HG03342 (cell line): ENCODE measurements around the gene HARS2.
A peak's percentile ranks its signal among the peaks of the same experiment; 100 is the strongest.
"Not testable (repeated sequence)": the region's sequence is repeated elsewhere in the genome, so short reads cannot be mapped to it uniquely, and the experiment has no call there.

Experiments
- ATAC-seq: cut with Tn5 transposase; IDR thresholded peaks from one replicate; pipeline ENCODE4 v1.9.1; 2021; ENCODE audit warnings: mild to moderate bottlenecking, moderate library complexity; ENCODE audit not compliant: unreplicated experiment

HARS2 gene

DNA sequence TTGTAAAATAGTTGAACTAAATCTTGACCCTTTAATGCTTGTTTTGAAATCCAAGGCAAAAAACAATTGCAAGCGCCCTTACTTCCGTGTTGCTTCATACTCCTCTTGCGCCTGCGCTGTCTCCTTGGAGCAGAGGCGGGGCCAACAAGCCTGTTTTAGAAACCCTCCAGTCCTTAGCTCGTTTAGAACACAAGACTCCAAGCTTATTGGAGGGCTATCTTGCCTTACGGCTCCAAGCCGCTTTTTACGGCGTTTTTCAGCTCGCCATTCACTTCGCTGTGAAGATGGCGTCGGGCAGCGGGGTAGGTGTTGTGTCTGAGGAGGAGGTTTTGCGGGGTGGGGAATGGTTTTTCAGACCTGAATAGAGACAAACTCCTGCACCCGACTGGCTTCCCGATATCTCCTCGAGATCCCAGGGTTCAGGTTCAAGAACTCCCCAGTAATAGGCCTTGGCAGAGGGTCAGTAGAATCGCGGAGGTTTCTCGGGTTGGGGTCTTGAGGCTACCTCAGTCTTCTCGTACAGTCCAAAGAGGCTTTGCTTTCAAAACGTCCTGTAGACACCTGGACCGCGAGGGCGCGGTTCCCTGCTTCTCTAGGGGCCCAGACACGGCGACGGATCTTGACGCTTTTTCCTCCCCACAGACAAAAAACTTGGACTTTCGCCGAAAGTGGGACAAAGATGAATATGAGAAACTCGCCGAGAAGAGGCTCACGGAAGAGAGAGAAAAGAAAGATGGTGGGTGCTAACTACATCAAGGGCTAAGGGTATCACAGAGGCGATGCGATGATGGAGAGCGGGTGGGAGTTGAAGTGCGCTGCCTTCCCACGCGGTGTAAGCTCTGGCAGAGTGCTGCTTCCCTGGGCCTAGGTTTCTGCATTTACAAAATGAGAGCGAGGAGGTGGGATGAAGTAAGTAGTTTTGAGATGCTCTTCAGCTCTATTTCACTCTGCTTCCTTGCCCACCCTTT is 9.2 kb downstream of the HARS2 start, which contains the start of gene ZMAT2:
Gene ZMAT2, plus strand, starts transcription at position 271 of the 968 bp plus-strand sequence. Its CDS starts 14 bp downstream, at position 285.
- peak; percentile 98 for ATAC-seq

DNA sequence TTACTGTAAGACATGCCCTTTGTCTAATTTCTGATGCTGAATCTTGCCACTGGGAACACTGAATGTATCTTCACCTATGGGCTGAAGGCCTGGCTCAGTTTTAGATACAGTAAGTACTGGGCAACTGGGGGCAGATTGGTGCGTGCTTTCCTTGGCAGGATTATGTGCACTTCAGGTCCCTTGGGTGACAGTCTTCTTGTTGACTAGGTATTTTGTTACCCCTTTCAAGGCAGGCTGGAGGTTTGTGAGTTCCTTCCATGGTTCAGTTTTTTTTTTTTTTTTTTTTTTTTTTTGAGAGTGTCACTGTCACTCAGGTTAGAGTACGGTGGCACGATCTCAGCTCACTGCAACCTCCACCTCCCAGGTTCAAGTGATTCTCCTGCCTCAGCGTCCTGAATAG is 16.6 kb downstream of the HARS2 start:
- ATAC-seq = no peak

DNA sequence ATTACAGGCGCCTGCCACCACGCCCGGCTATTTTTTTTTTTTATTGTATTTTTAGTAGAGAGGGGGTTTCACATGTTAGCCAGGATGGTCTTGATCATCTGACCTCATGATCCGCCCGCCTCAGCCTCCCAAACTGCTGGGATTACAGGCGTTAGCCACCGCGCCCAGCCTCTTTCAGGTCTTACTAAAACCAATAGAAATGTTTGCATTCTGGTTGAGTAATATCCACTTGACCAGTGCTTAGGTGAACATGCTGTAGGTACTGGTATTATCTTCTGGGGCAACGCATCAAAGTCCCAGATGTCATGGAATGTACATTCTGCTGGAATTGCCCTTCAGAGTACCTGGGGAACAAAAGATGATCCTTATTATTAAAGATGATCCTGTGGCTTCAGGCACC is 17.5 kb downstream of the HARS2 start:
- not testable (repeated sequence) for ATAC-seq

DNA sequence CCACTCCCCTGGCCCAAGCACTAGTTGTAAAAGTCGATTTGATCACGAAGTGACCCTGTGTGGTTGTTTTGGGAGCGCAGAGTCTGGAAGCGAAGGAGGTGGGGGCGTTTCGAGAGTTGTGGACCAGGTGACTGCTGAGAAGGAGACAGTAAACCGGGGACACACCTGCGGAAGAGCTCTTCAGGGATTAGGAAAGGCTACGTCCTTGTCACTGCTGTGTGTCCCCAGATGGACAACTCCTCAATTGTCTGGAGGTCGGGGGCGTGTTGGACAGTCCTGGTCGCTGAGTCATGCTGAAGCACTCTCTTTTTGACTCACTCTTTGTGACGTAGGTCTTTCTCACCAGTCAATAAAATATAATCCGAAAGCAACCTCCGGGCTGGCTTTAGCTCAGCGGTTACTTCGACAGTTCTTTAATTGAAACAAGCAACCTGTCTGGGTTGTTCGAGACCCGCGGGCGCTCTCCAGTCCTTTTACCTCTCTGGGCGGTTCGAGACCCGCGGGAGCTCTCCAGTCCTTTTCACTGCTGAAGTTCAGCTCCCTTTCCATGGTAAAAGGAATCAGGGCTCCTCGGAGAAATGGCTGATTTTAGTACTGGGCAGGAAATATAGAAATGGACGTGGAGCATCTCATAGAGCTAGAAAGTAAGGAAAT is 19.8 kb downstream of the HARS2 start:
- peak; percentile 89 for ATAC-seq

DNA sequence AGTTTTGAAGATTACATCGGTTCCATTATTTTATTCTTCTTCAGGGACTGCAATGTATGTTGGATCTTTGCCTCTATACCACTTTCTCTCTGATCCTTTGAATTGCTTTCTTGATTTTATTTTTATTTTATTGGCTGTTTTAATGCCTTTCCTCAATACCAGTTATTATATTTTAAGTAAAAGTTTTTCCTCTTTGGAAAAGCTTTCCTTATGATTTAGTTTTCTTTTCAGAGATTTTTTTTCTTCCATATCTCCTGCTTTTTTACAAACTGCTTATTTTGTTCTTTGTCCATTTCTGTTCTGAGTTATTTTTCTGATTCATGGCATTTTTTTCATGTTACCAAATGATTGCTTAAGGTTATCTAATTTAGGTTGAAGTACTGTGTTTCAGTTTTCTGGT is 20.5 kb downstream of the HARS2 start:
- ATAC-seq = no peak

DNA sequence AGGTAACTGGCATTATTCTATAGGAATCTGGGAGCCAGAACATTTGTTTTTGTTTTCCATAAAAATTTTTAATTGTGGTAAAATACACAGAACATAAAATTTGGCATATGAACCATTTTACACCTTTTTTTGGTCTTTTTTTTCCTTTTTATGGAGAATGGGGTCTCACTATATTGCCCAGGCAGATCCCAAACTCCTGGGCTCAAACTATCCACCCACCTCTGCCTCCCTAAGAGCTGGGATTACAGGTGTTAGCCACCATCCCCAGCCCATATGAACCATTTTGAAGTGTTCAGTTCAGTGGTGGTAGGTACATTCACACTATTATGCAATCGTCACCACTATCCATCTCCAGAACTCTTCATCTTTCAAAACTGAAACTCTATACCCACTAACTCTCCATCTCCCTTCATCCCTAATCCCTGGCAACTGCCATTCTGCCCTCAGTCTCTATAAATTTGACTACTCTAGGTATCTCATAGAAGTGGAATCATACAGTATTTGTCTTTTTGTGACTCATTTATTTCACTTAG is 22.4 kb downstream of the HARS2 start:
- no peak for ATAC-seq

DNA sequence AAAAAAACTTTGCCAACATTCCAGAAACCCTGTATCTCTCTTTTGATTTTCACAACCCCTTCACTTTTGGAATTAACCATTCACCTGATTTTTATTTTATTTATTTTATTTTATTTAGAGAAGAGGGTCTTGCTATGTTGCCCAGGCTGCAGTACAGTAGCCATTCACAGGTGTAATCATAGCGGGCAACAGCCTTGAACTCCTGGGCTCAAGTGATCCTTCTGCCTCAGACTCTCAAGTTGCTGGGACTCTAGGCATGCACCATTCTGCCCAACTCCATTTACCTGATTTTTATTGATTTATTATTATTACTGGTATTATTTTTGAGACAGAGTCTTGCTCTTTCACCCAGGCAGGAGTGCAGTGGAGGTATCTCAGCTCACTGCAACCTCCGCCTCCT is 25.0 kb downstream of the HARS2 start:
- not testable (repeated sequence) for ATAC-seq

DNA sequence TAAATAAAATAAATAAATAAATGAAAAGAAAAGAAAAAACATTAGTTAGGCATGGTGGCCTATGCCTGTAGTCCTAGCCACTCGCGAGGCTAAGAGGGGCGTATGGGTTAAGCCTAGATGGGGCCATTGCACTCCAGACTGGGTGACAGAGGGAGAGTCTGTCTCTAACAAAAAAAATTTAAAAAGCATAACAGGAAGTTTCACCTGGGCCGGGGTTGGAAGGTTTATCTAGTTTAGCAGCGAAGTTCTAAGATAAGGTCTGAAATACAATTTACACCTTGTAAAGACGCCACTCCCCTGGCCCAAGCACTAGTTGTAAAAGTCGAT is 27.0 kb downstream of the HARS2 start:
- ATAC-seq = no peak

DNA sequence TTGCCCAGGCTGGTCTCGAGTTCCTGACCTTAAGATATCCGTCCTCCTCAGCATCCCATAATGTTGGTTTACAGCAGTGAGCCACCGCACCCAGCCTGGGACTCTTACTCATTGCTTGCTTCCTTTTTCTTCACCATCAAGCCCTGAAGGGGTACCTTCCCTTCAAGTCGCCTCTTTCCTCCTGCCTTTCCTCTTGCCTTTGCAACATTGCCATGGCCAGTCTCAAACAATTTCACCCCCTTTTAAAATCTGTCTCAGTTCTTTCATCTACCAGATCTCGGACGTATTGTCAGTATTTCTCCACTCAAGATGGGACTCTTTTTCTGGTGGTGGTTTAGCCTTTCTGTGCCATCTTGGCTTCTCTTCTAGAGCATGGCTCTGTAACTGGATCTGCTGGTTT is 29.5 kb downstream of the HARS2 start:
- not testable (repeated sequence) for ATAC-seq

DNA sequence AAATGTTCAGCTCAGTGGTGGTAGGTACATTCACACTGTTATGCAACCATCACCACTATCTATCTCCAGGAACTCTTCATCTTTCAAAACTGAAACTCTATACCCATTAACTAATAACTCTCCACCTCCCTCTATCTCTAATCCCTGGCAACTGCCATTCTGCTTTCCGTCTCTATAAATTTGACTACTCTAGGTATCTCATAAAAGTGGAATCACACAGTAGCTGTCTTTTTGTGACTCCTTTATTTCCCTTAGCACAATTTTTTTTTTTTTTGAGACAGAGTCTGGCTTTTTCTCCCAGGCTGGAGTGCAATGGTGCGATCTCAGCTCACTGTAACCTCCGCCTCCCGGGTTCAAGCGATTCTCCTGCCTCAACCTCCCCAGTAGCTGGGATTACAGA is 30.1 kb downstream of the HARS2 start:
- ATAC-seq = not testable (repeated sequence)

DNA sequence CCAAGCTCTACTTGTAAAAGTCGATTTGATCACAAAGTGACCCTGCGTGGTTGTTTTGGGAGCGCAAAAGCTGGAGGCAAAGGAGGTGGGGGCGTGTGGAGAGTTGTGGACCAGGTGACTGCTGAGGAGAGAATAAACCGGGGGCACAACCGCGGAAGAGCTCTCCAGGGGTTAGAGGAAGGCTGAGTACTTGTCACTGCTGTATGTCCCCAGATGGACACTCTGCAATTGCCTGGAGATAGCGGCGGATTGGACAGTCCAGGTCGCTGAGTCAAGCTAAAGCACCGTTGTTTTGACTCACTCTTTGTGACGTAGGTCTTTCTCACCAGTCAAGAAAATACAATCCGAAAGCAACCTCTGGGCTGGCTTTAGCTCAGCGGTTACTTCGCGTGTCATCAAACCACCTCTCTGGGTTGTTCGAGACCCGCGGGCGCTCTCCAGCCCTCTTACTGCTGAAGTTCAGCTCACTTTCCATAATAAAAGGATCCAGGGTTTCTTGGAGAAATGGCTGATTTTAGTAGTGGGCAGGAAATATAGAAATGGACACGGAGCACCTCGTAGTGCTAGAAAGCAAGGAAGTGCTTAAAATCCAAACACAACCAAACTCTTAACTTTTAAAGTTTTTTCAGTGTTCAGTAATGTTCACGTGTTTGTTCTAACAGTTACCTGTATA is 34.7 kb downstream of the HARS2 start:
- peak; percentile 86 for ATAC-seq

DNA sequence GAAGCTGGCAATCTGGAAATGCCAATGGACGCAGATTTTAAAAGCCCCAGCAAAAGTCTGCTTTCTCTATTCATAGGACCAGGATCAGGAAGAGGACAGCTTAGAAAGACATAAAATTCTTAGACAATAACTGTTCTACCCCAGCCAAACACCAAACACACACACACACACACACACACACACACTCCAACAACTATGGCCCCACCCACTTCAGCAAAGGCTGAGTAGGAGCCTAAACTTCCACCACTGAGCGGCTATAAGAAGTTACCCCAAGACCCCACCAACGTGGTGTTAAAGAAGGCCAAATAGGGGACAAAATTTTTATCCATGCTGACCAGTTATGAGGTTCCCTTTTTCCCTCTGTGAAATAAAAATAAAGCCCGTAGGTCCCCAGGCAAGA is 41.8 kb downstream of the HARS2 start:
- no peak for ATAC-seq

DNA sequence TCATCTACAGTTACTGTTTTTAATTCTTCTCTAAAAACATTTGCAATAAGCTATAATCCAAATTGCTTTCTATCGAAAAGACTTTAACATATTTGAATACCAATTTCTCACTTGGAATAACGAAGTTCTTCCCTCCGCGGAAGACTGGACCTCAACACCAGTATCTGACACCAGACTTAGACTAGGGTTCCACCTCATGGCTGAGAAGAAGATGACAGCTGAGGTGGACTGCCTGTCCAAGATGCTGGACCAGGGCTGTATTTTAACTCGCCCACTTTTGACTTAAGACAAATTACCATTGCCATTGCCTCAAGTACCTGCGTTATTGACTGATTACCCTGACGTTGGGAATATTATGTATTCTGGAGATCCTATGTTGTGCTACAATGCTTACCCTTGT is 43.1 kb downstream of the HARS2 start:
- no peak for ATAC-seq

DNA sequence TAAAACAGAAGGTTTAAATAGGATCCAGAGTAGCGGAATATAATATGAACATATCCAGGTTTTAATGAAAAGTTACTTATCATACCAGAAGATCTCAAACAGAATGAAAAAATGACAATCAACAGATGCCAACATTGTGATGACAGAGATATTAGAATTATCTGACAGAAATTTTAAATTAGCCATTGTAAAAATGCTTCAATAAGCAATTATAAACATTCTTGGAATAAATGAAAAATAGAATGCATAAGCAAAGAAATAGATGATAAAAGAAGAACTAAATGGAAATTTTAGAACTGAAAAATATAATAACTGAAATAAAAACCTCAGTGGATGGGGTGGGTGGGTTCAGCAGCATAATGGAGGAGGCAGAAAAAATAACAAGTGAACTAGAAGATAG is 46.2 kb downstream of the HARS2 start:
- no peak for ATAC-seq

DNA sequence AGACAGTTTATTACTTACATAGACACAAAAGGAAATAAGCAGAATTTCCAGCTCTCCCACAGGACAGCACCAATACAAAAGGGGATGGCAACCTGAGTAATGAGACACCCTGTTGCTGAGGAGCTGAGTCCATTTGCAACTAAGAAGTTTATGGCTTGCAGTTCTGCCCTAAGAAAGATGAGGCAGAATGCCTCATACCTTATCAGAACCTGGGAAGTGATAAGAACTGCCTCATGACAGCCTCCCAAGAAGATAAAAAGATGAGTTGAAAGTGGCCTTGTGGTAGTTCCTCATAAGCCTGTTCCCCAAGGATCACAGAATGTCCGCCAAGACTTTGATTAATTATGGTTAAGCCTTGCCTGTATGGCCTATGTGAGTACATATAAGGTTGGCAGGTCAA is 50.7 kb downstream of the HARS2 start:
- no peak for ATAC-seq
